Transverse colon (tissue), 3 donors: ENCODE data around the gene TRIM29.

ENCODE experiments used
- POLR2A ChIP-seq: fragments of 450-650 bp; IDR thresholded peaks from one replicate; pipeline ENCODE4 v1.6.1; 2016; ENCODE audit warnings: antibody characterized with exemption, mild to moderate bottlenecking, moderate library complexity
- TF ChIP-seq, protein P1 (sequence below), 5 experiments: fragments of 200-600 bp in 3 of 5; fragments of 450-650 bp in 2 of 5; sonication (generic) in 3 of 5; IDR thresholded peaks; 1 replicate in 2 of 5; 2 replicates in 3 of 5; pipeline ENCODE4 v1.5.1; 2016 to 2017; ENCODE audit warnings: antibody characterized with exemption in 5 of 5, inconsistent platforms in 3 of 5, mild to moderate bottlenecking in 2 of 5, moderate library complexity in 1 of 5

DNA sequence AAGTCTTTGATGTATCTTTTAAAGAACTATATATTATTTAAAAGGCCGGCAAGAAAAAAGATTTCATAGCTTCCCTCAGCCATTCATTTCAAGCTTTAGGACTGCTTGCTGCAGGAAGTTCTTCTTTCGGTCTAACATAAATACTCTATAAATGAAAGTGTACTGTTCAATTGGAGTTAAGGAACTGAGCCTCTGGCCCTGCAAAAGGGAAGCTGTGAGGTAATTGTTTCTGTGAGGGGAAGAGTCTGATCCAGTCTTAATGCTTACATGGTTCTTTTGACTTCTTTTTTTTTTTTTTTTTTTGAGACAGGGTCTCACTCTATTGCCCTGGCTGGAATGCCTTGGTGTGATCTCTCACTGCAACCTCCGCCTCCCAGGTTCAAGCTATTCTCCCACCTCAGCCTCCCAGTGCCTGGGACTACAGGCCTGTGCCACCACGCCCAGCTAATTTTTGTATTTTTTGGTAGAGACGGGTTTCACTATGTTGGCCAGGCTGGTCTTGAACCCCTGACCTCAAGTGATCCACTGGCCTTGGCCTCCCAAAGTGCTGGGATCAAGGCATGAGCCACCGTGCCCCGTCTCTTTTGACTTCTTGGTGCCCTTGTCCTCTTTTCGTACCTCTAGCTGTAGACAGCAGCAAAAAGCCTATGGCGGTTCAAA lies 4.7 kb upstream of the TRIM29 start:
- no peak for TF ChIP-seq POLR2A
- TF ChIP-seq, protein P1, sequence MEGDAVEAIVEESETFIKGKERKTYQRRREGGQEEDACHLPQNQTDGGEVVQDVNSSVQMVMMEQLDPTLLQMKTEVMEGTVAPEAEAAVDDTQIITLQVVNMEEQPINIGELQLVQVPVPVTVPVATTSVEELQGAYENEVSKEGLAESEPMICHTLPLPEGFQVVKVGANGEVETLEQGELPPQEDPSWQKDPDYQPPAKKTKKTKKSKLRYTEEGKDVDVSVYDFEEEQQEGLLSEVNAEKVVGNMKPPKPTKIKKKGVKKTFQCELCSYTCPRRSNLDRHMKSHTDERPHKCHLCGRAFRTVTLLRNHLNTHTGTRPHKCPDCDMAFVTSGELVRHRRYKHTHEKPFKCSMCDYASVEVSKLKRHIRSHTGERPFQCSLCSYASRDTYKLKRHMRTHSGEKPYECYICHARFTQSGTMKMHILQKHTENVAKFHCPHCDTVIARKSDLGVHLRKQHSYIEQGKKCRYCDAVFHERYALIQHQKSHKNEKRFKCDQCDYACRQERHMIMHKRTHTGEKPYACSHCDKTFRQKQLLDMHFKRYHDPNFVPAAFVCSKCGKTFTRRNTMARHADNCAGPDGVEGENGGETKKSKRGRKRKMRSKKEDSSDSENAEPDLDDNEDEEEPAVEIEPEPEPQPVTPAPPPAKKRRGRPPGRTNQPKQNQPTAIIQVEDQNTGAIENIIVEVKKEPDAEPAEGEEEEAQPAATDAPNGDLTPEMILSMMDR (IDR thresholded peaks at IDR 0.05): no peak
